GM12864 (cell line): ENCODE data around the gene OSBPL9.

ENCODE experiments used
- DNase-seq: peaks from one replicate; pipeline ENCODE4 v3.0.0-alpha.2; 2011; ENCODE audit warnings: low read depth
- H3K4me3 ChIP-seq: 2 replicates; pipeline ENCODE4 v1.5.1; 2011; ENCODE audit warnings: mild to moderate bottlenecking, low read depth, low read length, control low read depth
- TF ChIP-seq, protein P1 (sequence below): IDR thresholded peaks from 2 replicates; pipeline ENCODE4 v1.5.1; 2011; ENCODE audit warnings: low read depth, mild to moderate bottlenecking, moderate library complexity, low read length, control low read depth, inconsistent platforms; ENCODE audit errors: missing control alignments

Gene OSBPL9

DNA sequence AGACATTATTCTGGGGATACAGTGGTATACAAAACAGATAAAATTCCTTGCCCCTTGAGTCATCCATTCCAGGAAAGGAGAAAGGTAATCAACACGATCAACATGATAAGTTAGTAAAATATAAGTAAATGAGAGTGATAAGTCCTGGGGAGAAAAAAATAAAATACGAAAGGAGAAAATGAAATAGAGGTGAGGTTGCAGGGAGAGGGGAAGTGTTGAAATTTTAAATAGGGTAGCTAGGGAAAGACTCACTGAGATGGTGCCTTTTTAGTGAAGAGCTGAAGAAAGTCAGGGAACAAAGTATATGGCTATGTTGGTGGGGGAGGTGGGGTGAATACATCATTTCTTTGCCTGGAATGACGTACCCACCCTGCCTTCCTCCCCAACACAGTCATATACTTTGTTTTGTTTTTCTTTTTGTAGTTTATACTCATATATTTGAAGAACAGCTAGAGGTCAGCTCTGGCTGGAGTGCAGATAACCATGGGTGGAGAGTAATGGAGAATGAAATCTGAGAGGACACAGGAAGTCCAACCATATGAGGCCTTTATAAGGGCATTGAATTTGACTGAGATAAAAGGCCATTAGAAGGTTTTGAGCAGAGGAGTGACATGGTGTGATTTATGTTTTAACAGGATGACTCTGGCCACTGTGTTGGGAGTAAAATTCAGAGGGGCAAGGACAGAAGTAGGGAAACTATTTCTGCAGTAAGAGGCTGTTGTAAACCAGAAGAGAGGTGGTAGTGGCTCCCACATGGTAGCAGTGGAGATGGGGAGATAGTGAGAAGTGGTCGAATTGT, 54.8 kb downstream of the OSBPL9 start:
- TF ChIP-seq, protein P1, sequence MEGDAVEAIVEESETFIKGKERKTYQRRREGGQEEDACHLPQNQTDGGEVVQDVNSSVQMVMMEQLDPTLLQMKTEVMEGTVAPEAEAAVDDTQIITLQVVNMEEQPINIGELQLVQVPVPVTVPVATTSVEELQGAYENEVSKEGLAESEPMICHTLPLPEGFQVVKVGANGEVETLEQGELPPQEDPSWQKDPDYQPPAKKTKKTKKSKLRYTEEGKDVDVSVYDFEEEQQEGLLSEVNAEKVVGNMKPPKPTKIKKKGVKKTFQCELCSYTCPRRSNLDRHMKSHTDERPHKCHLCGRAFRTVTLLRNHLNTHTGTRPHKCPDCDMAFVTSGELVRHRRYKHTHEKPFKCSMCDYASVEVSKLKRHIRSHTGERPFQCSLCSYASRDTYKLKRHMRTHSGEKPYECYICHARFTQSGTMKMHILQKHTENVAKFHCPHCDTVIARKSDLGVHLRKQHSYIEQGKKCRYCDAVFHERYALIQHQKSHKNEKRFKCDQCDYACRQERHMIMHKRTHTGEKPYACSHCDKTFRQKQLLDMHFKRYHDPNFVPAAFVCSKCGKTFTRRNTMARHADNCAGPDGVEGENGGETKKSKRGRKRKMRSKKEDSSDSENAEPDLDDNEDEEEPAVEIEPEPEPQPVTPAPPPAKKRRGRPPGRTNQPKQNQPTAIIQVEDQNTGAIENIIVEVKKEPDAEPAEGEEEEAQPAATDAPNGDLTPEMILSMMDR, result no peak
- no peak overlapping the region for H3K4me3 ChIP-seq
- DNase-seq, result no peak

DNA sequence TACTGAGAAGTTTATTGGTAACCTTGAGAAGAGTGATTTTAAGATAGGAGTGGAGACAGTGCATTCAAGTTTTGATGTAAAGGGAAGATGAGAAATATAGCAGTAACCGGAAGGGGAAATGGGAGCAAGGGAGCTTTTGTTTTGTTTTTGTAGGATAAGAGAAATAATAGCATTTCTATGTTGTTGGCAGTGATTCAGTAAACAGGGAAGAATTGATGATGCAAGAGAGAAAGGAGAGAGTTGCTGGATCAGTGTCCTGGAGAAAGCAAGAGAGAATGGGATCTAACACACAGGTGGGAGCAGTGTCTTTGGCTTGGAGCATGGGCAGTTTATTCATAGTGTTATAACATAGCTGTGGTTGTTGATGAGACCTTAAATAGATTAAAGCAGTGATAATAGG, 56.4 kb downstream of the OSBPL9 start:
- no peak overlapping the region for H3K4me3 ChIP-seq
- no peak for DNase-seq
- TF ChIP-seq, protein P1, result no peak

DNA sequence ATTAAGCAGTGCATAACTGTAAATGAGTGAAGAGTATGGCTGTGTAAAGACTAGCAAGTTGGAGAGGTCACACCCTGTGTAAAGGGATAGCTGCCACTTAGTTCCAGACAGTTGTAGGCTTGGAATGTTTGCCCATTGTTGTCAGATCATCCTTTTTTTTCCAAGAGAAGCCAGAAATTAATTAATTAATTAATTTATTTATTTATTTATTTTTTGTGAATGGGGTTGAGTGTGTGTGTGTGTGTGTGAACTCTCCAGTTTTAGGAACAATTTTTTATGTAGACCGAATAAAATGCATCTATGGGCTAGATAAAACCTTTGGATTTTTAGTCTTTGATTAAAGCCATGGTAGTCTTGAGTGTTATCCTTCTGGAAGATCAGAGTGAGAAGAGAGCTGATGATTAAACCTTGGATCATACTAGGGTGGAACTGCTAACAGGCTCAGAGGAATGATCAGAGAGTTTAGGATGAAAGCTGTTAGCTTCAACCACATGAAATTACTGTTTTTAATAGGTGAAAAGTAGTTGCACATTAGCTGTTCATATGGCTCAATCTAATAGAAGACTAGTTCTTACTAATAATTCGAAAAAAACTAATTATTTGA, 58.4 kb downstream of the OSBPL9 start:
- TF ChIP-seq, protein P1, result no peak
- H3K4me3 ChIP-seq, result no peak overlapping the region
- no peak for DNase-seq

DNA sequence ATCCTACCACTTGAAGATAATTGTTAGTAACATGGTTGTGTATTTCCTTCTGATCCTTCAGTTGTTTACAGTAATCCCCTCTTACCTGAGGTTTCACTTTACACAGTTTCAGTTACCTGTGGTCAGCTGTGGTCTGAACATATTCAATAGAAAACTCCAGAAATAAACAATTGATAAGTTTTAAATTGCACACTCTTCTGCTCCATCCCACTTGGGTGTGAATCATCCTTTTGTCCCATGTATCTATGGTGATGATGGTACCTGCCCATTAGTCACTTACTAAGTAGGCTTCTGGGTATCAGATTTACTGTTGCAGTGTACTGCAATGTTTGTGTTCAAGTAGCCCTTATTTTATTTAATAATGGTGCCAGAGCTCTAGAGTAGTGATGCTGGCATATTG, 62.5 kb downstream of the OSBPL9 start:
- H3K4me3 ChIP-seq, result no peak overlapping the region
- TF ChIP-seq, protein P1, result no peak
- no peak for DNase-seq

DNA sequence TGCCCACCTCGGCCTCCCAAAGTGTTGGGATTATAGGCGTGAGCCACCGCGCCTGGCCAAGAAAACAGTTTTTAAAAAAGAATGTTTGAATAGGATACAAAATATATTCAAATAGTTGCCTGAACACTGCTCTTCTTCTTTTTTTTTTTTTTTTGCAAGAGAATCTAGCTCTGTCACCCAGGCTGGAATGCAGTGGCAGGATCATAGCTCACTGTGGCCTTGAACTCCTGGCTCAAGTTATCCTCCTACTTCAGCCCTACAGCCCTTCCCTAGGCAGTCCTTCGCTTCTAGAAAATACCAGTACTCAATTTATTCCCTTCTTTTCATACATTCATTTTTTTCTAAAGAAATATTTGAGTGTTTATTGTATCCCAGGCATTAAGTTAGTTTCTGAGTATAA, 67.9 kb downstream of the OSBPL9 start:
- TF ChIP-seq, protein P1, result no peak
- no peak overlapping the region for H3K4me3 ChIP-seq
- DNase-seq, result no peak

DNA sequence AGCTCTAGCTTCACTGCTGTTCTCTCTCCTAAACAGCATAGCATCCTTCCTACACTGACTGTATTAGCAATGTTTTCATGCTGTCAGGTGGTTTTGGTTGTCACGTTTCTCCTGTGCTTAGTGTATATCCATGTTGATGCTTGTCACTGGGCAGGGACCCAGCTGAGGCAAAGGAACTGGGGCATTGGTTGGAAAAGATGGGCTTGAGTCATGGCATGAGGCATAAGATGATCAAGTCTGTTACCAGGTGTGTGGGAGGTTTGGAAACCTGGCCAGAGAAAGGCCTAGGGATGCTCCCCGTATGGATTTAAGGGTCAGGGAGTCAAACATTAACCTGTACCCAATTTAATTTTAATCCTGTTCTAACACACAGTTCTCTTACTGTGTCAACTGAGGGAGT, 69.6 kb downstream of the OSBPL9 start:
- DNase-seq, result no peak
- H3K4me3 ChIP-seq, result no peak overlapping the region
- TF ChIP-seq, protein P1, result no peak

DNA sequence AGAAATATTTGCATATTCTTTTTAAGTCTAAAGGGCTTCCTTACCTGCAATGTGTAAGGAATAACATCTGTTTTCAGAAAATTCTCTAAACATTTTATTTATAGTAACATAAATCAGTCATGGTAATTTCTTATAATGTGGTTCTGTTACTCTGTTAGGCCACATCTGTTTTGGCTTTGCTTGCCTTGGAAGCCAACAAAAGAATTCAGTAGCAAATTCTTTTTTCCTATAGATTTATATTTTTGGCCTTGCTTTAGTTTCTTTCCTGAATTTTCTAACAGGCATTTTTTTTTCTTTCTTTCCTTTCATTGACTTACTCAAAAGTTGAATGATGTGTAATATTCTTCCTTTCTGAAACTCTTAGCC, 72.2 kb downstream of the OSBPL9 start:
- no peak overlapping the region for H3K4me3 ChIP-seq
- TF ChIP-seq, protein P1, result no peak
- no peak for DNase-seq
